Cardiac fibroblast (primary cell): ENCODE data around the gene ZNF280B.
A peak's percentile ranks its signal among the peaks of the same experiment; 100 is the strongest.

Experiments
- DNase-seq, 2 donors: peaks; one replicate each; pipeline versions ENCODE4 v3.0.0 to v3.0.0-alpha.2; 2010; ENCODE audit warnings: low read depth in 2 of 2
- H3K4me3 ChIP-seq, 2 donors: replicated peaks in 1 of 2; 1 replicate in 1 of 2; 2 replicates in 1 of 2; pipeline ENCODE4 v1.5.1; 2011; ENCODE audit warnings: low read depth in 2 of 2, low read length in 2 of 2, mild to moderate bottlenecking in 2 of 2, moderate library complexity in 1 of 2
- TF ChIP-seq, protein P1 (sequence below): IDR thresholded peaks from one replicate; pipeline ENCODE4 v1.5.1; 2011; ENCODE audit warnings: low read depth, mild to moderate bottlenecking, low read length, inconsistent platforms

ZNF280B gene

DNA sequence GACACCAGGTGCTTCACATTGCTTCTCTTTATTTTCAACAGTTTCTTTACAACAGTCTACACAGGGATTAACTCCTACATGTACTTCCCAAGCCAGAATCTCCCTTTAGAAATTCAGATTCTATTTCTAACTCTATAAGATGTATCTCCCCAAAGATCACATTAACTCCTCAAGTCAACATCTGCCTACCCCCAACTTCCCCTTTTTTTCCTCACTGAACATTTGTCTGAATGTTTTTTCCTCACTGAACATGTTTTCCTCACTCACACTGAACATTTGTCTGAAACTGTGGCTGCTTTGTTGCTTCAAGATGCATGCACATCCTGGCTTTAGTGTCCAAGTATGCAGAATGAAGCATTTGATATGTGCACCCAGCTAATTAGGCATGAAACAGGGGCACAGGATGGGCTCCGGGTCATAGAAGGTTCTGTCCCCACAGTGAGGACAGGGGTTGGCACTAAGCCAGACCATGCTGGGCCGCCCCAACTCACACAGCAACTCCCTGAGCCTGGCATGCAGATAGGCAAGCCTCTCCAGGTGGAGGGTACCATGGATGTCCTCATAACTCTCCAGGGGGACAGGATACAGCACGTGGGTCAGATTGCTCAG is 39.3 kb upstream of the ZNF280B start:
- no peak for DNase-seq
- H3K4me3 ChIP-seq: no peak overlapping the region
- TF ChIP-seq, protein P1, sequence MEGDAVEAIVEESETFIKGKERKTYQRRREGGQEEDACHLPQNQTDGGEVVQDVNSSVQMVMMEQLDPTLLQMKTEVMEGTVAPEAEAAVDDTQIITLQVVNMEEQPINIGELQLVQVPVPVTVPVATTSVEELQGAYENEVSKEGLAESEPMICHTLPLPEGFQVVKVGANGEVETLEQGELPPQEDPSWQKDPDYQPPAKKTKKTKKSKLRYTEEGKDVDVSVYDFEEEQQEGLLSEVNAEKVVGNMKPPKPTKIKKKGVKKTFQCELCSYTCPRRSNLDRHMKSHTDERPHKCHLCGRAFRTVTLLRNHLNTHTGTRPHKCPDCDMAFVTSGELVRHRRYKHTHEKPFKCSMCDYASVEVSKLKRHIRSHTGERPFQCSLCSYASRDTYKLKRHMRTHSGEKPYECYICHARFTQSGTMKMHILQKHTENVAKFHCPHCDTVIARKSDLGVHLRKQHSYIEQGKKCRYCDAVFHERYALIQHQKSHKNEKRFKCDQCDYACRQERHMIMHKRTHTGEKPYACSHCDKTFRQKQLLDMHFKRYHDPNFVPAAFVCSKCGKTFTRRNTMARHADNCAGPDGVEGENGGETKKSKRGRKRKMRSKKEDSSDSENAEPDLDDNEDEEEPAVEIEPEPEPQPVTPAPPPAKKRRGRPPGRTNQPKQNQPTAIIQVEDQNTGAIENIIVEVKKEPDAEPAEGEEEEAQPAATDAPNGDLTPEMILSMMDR: no peak

DNA sequence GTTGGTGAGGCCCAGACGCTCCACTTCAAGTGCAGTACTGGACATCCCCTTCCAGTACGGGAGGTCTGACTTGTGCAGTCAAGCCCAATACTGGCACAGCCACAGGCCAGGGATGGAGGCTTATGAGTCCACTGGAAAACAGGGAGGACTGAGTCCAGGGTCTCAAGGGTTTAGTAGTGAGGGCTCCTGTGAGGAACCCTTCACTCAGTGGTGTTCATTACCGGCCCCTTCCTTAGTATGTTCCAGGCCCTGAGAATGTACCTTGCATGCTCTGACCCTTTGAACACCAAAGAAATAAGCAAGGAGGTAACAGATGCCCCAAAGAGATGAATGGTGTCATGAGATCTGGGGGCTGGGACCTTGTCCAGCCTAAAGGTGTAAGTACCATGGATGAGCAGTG is 38.7 kb upstream of the ZNF280B start:
- TF ChIP-seq, protein P1: no peak
- no peak overlapping the region for H3K4me3 ChIP-seq
- no peak for DNase-seq

DNA sequence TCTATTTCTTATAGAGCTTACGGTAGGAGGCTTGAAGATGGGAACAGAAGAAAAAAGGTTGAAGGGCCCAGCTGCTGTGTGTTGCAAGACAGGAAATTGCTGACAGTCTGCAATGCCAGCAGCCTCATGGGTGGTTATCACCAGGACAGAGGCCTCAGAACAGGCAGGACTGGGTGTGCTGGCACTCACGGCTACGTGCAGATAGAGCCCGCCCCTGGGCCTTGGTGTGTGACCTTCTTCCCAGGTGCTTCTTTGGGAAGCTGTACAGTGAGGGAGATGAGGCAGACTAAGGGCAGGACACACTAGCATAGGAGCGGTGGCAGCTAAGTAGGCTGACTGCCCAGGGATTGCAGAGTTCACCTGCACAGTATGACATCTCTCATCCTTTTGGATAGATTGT is 37.9 kb upstream of the ZNF280B start:
- H3K4me3 ChIP-seq: no peak overlapping the region
- TF ChIP-seq, protein P1: no peak
- peak; percentile 36 to 61 for DNase-seq

- H3K4me3 ChIP-seq: no peak overlapping the region
Measured at GRCh38 chr22:22545084-22545483, 36.5 kb upstream of the ZNF280B start.

GRCh38 chr22:22538226-22538989 is 29.9 kb upstream of the ZNF280B start:
- TF ChIP-seq, protein P1: no peak
- no peak for DNase-seq
- no peak overlapping the region for H3K4me3 ChIP-seq

More at GRCh38 chr22:22545084-22545483, 36.5 kb upstream of the ZNF280B start:
- no peak for DNase-seq
- TF ChIP-seq, protein P1: no peak

- no peak for DNase-seq
- H3K4me3 ChIP-seq: no peak overlapping the region
- TF ChIP-seq, protein P1: no peak
Measured at GRCh38 chr22:22536916-22537315, 28.4 kb upstream of the ZNF280B start.
